Measurements from ENCODE around the gene ANAPC1. TPM values are rescaled to one million over a fixed set of nuclear protein-coding genes. Genes with fewer than 3 reads are reported as not detected.
A peak's percentile ranks its signal among the peaks of the same experiment; 100 is the strongest.
"Not testable (repeated sequence)": the region's sequence is repeated elsewhere in the genome, so short reads cannot be mapped to it uniquely, and the experiment has no call there.

ANAPC1 gene
- total RNA-seq, 1 experiment from 2014 or later = 102 TPM

GRCh38 chr2:111896576-111896975 lies 12.6 kb upstream of the ANAPC1 start:
- Histone ChIP-seq H3K27ac (no peak overlapping the region), H3K36me3 (no peaks in the 10 kb centered on the region), H3K9me3 (replicated peaks) (no peaks in the 10 kb centered on the region), H3K4me1 (no peaks in the 10 kb centered on the region), H3K27me3 (no peaks in the 10 kb centered on the region), H3K4me3 (no peak overlapping the region)
- peak in 1 of 2 experiments; percentile 60 for DNase-seq

- Histone ChIP-seq H3K9me3 (replicated peaks) (no peaks in the 10 kb centered on the region), H3K4me3 (no peak overlapping the region), H3K27me3 (no peaks in the 10 kb centered on the region), H3K4me1 (no peaks in the 10 kb centered on the region), H3K36me3 (no peaks in the 10 kb centered on the region), H3K27ac (no peak overlapping the region)
- no peak for DNase-seq
Measured at GRCh38 chr2:111896024-111896423, 12.0 kb upstream of the ANAPC1 start.

DNA sequence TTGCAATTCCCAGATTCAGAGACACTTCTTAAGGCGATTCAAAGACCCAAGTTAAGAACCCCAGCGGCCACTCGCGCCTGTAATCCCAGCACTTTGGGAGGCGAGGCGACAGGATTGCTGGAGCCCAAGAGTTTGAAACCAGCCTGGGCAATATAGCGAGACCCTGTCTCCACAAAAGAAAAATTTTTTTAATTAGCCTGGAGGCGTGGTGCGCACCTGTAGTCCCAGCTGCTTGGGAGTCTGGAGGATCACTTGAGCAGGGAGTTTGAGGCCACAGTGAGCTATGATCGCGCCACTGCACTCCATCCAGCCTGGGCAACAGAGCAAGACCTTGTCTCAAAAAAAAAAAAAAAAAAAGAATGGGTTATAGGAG lies 585 bp upstream of the ANAPC1 start:
- no peak for DNase-seq
- H3K27ac ChIP-seq = peak overlapping the region; percentile 86
- peaks cover 6% of the 10 kb centered on the region; the same call in 1 of the 2 replicates for H3K9me3 ChIP-seq (replicated peaks)
- H3K36me3 ChIP-seq = no peaks in the 10 kb centered on the region; the same call in 1 of the 2 replicates
- H3K4me1 ChIP-seq = peaks cover 5% of the 10 kb centered on the region; the same call in 1 of the 2 replicates
- peak overlapping the region; percentile 97 for H3K4me3 ChIP-seq
- no peaks in the 10 kb centered on the region for H3K27me3 ChIP-seq

DNA sequence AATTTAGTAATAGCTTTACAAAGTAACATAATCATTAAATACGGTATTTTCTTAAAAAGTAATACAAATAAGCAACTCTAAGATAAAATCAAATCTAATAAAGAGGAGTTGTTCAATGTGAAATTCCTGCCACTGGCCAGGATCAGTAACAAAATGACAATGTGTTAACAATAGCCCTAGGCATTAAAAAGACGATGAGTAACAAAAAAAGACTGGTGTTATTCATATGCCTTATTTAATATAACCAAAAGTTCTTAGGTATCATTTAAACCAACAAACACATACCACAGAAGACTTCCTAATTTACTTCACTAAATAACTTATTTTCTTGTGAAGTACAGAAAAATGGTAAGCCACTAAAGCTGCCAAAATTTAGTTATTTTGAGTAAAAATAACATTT lies 11.2 kb downstream of the ANAPC1 start:
- H3K27me3 ChIP-seq; H3K36me3 ChIP-seq; H3K4me1 ChIP-seq; H3K4me3 ChIP-seq; H3K27ac ChIP-seq; DNase-seq; H3K9me3 ChIP-seq (replicated peaks): not testable (repeated sequence)

DNA sequence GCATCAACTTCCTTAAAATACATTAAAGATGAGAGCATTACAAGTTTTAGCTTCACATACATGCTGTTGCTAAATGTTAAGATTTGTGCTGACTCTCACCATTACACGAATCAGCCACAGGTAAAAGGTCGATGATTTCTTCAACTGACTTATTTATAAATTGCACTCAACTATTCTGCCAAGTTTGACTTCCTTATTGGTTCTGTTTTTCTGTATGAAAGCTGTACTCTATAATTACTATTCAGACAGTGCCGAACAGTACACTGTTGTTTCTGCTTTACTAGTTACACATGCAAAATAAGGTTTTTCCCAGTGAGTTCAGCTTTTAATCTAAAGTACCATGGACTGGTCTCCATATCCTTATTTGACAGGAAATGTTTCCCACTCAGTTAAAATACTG lies 18.9 kb downstream of the ANAPC1 start:
- H3K36me3 ChIP-seq; H3K9me3 ChIP-seq (replicated peaks); DNase-seq; H3K27me3 ChIP-seq; H3K4me1 ChIP-seq; H3K27ac ChIP-seq; H3K4me3 ChIP-seq: not testable (repeated sequence)

DNA sequence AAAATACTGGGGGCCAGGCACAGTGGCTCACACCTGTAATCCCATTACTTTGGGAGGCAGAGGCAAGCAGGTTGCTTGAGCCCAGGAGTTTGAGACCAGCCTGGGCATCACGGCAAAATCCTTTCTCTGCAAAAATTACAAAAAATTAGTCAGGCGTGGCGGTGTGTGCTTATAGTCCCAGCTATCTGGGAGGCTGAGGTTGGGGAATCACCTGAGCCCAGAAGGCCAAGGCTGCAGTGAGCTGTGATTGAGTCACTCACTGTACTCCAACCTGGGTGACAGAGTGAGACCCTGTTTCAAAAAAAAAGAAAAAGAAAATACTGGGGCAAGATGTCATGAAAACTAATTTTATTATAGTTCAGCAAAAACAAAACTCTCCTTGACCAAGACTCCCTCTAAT lies 24.0 kb downstream of the ANAPC1 start:
- DNase-seq, H3K27ac ChIP-seq, H3K4me1 ChIP-seq: not testable (repeated sequence)

GRCh38 chr2:111852544-111852943 lies 31.4 kb downstream of the ANAPC1 start:
- not testable (repeated sequence) for H3K9me3 ChIP-seq (replicated peaks); H3K27ac ChIP-seq; DNase-seq; H3K27me3 ChIP-seq; H3K4me3 ChIP-seq; H3K36me3 ChIP-seq; H3K4me1 ChIP-seq

More for the DNA sequence above, 24.0 kb downstream of the ANAPC1 start:
- not testable (repeated sequence) for H3K9me3 ChIP-seq (replicated peaks); H3K27me3 ChIP-seq; H3K4me3 ChIP-seq; H3K36me3 ChIP-seq

DNA sequence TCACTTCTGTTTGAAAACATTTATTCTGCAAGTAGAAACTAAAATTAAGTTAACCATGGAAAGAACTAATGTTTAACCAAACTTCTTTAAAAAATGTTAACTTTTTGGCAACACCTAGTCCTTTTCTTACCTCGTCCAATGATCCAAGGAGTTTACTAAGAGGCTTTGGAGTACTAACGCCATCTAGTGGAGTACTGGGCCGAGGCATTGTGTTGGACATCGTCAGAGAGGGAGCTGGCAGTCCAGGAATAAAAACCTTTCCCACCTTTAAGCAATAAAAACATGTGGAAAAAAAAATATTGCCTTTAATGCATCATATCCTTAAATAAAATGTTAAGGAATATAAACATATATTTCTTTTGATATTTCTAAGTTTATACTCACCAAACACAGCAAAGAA lies 33.3 kb downstream of the ANAPC1 start:
- not testable (repeated sequence) for H3K27ac ChIP-seq; H3K9me3 ChIP-seq (replicated peaks); H3K27me3 ChIP-seq; H3K4me1 ChIP-seq; H3K36me3 ChIP-seq; H3K4me3 ChIP-seq
- DNase-seq = peak; percentile 40 to 63

- not testable (repeated sequence) for H3K9me3 ChIP-seq (replicated peaks); H3K4me3 ChIP-seq; H3K4me1 ChIP-seq; H3K27ac ChIP-seq; H3K27me3 ChIP-seq; H3K36me3 ChIP-seq
- DNase-seq = peak; percentile 32 to 40
Measured at GRCh38 chr2:111839625-111840282, 44.2 kb downstream of the ANAPC1 start.

- H3K4me1 ChIP-seq = not testable (repeated sequence)
Measured at GRCh38 chr2:111838992-111839391, 45.0 kb downstream of the ANAPC1 start.

GRCh38 chr2:111834221-111834620 lies 49.8 kb downstream of the ANAPC1 start:
- not testable (repeated sequence) for H3K4me3 ChIP-seq; H3K27ac ChIP-seq; H3K27me3 ChIP-seq; DNase-seq; H3K36me3 ChIP-seq; H3K9me3 ChIP-seq (replicated peaks); H3K4me1 ChIP-seq

More at GRCh38 chr2:111838992-111839391, 45.0 kb downstream of the ANAPC1 start:
- not testable (repeated sequence) for H3K27ac ChIP-seq; DNase-seq; H3K27me3 ChIP-seq; H3K36me3 ChIP-seq; H3K9me3 ChIP-seq (replicated peaks); H3K4me3 ChIP-seq

DNA sequence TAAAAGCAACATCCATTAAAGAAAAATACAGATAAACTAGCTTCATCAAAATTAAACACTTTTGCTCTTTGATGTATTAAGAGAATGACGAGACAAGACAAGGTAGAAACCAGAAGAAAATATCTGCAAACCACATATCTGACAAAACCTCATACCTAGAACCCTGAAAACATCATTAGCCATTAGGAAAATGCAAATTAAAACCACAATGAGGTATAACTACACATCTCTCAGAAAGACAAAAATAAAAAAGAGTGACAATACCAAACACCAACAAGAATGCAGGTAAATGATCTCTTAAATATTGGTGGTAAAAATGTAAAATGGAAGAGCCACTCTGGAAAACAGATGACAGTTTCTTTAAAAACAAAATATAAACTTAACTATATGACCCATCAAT lies 53.5 kb downstream of the ANAPC1 start:
- not testable (repeated sequence) for DNase-seq

GRCh38 chr2:111828217-111828766 lies 55.7 kb downstream of the ANAPC1 start:
- not testable (repeated sequence) for H3K4me3 ChIP-seq; H3K4me1 ChIP-seq; DNase-seq; H3K27me3 ChIP-seq; H3K27ac ChIP-seq; H3K9me3 ChIP-seq (replicated peaks); H3K36me3 ChIP-seq

More for the DNA sequence above, 53.5 kb downstream of the ANAPC1 start:
- not testable (repeated sequence) for H3K27ac ChIP-seq; H3K9me3 ChIP-seq (replicated peaks); H3K4me1 ChIP-seq; H3K4me3 ChIP-seq; H3K36me3 ChIP-seq; H3K27me3 ChIP-seq

GRCh38 chr2:111812970-111813622 lies 70.9 kb downstream of the ANAPC1 start:
- not testable (repeated sequence) for H3K4me3 ChIP-seq; H3K4me1 ChIP-seq; H3K27ac ChIP-seq; H3K9me3 ChIP-seq (replicated peaks); H3K27me3 ChIP-seq; DNase-seq; H3K36me3 ChIP-seq

DNA sequence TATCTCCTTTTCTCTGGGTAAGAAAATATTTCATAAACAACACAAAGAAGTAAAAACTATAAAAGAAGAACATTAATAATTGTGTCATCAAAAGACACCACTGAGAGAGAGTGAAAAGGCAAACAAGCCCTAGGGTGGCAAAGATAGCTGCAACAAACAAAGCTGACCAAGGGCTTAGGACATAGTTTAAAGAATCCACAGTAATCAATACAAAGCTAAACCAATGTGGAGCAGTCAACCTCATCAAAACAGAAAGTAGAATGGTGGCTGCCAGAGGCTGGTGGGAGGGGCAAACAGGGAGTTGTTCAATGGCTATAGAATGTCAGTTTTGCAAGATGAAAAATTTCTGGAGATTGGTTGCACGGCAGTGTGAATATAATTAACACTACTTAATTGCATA lies 93.4 kb downstream of the ANAPC1 start:
- not testable (repeated sequence) for H3K4me1 ChIP-seq; H3K9me3 ChIP-seq (replicated peaks); H3K27ac ChIP-seq; H3K27me3 ChIP-seq; H3K4me3 ChIP-seq; H3K36me3 ChIP-seq; DNase-seq

GRCh38 chr2:111784081-111784480 lies 99.9 kb downstream of the ANAPC1 start:
- not testable (repeated sequence) for DNase-seq; H3K27me3 ChIP-seq; H3K4me3 ChIP-seq; H3K4me1 ChIP-seq; H3K9me3 ChIP-seq (replicated peaks); H3K36me3 ChIP-seq; H3K27ac ChIP-seq
